Activated CD4-positive, alpha-beta T cell treated with anti-CD3 and anti-CD28 coated beads for 48 hours (primary cell): ENCODE results near the gene PARP1.

ENCODE experiments used
- DNase-seq: peaks from one replicate; pipeline ENCODE4 v3.0.0-alpha.2; 2020

Gene PARP1

DNA sequence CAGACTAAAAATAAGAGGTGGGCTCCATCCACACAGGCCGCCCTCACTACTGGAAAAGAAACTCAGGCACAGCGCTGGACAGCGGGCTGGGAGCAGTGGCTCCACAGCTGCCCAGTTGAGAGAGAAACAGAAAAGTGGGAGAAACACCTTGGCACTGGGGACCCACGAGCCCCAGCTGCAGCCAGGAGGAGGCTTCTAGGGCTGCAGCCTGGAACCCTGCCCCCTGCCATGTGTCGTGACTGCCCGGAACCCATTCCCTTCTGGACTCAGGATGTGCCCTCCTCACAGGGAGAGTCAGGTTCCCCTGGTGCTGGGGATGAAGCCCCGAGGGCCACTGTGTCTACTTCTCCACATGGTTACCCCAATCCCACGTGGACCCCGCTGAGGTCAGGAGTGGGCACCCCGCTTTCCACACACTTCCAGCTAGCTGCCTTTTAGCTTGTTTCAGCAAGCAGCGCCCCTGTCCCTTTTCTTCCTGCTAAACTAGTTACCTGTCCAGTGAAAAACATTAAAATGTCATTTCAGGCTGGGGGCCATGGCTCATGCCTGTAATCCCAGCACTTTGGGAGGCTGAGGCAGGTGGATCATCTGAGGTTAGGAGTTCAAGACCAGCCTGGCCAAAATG is 35.9 kb downstream of the PARP1 start:
- DNase-seq: no peak

DNA sequence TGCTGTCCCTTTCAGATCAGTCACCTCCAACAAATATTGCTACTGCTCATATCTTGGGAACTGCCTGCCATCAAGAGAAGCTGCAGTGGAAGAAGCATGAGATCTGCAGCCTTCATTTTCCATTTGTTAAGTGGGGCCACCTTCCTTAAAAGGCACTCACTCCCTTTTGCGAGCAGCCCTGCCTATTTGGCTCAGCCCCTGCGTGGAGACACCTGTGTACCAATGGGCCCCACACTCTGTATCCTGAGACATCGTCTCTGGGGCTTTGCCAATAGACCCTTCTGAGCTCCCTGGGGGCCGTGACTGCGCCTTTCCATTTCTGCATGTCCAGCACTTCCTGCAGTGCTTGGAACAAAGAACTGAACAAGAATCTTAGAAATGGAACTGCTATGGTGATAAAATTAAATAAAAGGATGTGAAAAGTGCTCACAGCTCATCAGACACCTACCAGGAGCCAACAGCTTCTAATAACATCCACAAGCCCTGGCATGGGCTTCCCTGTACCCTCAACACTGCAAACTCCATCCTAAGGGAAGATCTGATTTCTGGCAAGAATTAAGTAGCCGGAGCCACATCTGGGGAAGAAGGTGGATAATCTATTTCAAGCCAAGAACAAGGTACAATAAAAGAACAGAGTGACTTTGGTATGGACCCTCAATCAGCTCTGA is 36.7 kb downstream of the PARP1 start:
- DNase-seq: no peak

DNA sequence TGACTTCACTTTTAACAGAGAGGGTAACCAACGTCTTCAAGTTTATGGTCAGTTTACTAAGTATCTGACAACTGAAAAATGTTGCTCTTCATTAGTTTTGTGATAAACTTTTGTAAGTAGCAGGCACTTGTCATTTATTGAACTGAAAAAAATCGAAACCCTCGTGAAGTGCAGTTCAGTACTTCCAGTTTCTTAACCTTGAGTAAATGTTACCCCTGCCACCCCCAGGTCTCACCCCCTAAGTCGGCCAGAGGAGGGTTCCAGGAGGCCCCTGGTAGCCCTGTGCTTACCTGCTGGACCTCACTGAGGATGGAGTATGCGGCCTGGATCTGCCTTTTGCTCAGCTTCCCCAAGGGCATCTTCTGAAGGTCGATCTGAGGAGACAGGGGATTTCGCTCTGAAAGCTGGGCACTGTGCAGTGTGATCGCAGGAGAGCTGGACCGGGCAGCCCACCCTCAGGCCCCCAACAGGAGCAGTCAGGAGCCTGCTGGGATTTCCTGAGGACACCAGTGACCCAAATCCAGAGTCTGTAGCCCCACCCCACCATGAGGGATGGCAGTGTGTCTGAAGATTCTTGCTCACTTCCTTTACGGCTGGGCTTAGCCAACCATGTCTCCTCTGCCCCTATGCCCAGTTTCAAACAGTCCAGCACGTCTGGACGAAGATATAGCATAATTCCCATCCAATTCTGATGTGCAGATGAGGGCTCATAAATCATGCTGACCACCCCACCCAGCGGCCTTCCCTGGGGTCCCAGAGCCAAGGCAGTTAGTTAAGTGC is 37.6 kb downstream of the PARP1 start:
- no peak for DNase-seq

DNA sequence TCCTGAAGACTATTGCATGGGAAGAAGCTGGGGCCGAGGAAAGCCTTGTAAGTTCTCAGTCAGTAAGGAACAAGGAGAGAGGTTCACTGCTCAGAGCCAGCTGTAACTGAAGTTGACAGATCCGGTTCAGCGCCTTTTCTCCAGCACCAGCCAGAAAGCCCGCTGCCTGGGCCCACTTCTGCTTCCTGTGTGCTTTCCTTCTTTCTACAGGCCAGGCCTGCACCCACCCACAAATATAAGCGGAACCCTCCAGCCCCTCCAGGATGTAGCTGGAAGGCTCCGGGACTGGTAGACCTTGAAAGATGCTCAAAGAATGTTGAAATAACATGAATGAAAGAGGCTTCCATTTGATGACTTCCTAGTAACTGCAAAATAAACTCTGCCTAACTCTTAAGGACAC is 38.8 kb downstream of the PARP1 start:
- no peak for DNase-seq

DNA sequence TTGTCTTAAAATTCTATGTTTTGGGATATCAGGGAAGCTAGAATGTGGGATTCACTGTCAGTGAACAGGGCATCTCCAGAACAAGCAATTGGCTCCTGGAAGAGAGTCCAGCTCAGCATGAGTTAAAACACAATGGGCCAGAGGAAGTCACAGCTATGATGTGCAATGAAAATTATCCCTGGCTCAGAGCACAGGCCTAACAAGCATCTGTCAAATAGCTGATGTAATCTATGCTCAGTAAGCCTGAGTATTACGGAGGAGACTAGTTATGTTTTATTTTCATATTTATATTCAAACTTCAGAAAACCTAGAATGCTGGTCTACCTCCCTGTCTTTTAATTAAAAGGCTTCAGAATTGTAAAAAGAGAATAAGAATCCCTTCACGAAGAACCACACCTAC is 41.6 kb downstream of the PARP1 start:
- DNase-seq: no peak

DNA sequence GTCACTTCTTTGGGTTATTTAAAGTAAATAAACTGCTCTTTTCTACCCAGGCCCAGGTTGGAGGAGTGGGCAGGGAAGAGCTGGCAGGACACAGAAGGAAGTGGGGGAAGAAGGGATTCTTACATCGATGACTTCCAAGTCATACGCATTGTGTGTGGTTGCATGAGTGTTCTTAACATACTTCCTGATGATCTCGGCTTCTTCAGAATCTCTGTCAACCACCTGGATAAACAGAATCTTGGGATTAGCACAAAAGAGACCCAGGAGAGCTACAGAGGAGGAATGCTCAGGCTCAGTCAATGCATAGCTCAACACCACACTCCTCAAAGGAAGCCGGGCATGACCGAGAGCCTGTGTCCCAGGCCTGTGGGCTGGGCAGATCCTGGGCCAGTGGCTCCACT is 42.1 kb downstream of the PARP1 start:
- no peak for DNase-seq

DNA sequence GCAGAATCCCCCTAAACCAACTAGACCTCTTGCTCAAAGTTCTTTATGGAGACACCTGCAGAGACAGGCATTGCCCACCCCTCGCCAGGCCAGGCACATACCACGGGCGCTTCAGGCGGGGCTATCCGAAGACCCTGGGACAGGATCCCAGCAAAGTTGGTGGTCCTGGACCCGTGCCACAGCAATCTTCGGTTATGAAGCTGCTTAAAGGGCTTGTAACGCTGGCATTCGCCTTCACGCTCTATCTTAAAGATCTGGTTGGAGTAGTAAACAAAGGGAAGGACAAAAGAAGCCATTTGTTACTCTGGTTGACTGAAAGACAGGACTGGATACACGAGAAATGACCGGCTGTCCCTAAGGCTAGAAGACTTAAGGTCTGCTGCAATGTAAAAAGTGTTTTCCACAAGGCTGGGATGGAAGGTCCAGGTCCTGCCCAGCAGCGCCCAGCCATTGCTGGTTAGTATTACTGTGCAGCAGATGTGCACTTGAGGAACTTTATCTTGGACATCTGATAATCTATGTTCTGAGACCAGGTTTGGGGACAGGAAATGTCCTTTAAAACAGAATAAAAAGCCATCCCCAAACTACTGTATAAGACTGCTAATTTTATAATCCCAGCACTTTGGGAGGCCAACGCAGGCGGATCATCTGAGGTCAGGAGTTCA is 42.9 kb downstream of the PARP1 start:
- DNase-seq: no peak

DNA sequence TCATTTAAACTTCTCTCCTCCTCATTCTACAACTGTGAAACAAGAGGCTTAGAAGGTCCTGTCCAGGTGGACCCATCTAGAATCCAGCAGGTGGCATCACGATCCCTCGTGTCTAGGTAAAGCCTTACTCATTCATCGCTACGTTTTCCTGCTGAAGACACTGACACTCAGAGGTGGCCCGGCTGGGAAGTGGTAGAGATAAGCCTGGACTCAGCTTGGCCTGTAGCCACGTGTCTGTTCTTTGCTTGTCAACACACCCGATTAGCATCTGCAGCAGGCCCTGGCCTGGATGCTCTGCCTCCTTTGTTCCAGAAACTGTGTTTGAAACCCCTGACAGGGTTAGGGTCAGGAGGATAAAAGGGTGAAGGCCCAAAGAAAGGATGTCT is 43.4 kb downstream of the PARP1 start:
- DNase-seq: no peak

DNA sequence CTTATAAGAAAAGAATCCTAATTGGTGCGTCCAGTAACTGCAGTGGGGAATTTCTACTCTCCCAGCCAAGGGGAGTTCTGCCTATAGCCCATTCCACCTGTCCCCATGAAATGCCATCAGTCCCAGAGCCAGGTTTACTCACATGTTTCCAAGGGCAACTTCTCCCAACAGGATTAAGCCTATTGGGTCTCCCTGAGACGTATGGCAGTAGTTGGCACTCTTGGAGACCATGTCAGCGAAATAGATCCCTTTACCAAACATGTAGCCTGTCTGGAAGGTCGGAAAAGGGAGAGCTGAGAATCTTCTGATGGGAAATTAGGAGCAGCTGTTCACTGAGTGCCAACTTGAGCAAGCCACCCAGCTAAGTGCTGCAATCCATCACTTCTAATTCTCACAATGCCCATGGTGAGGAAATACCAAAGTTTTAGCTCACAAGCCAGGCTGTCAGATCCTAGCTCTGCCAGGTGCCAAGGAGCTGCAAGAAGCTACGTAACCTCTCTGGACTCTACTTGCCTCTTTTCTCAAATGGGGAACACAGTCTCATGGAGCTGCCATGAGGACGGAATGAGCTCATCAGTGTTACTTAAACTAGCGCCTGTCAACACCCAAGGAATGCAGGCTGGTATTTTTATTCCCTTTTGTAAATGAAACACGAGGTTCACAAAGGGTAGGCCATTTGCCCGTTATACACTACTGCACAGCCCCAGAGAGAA is 43.9 kb downstream of the PARP1 start:
- no peak for DNase-seq

DNA sequence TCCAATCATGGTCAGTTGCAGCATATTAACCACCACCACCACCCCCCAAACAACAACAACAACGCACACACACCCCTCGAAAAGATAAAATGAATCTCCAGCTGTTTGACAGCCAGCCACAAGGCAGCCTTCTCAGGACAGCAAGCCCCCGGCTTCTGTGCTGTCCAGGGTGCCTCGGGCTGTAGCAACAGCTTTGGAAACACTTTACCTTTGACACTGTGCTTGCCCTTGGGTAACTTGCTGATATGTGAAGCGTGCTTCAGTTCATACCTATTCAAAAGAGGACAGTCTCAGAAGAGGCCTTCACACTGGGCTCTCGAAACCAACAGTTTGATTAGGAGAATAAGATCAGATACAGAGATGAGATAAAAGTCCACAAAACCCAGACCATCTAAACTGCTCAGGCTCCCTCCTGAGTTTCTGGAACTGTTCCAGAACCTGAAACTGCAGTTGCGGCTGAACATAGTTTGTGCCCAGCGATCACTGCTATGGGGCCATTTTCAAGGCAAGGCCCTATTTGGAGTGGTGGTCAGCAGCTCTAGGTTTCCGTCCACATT is 44.9 kb downstream of the PARP1 start:
- DNase-seq: no peak

DNA sequence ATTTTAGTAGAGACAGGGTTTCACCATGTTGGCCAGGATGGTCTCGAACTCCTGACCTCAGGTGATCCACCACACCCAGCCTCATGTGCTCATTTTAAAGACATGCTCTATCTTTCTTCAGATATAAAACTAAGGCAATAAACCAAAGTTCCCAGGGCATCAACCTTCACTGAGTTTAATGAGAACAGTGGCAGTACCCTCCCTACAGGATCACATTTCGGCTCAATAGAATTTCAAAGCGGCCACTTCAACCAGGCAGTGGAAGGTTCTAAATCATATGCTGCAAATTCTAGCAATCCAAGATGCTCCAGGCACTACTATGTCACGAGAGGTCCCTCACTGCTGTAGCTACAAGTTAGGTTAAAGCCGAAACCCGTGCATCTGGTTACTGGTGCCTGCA is 45.5 kb downstream of the PARP1 start:
- DNase-seq: no peak

DNA sequence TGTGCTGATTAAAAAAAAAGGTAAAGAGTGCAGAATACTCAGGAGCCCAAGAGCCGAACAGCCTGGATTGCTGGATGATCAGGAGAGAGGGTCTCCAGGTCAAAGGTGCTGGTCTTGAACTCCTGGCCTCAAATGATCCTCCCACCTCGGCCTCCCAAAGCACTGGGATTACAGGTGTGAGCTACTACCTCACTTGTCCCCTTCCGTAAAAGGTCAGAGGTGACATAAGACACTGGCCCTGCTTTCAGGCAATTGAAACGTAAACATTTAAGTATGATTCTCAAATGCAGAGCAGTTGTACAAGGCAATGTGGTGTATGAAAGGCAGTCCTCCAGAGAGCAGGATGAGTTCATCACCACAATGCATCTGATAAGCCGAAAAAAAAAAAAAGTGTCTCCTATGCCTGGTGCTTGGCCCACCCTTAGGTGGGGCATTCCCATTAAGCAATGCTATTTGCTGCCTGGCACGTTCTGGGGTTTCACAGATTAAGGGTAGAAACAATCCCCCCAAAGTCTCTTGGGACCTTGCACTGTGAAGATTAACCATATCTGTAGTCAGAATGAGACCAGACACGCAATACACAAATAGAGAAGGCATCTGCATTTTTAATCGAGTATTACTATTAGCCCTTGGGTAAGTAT is 47.7 kb downstream of the PARP1 start:
- DNase-seq: no peak

DNA sequence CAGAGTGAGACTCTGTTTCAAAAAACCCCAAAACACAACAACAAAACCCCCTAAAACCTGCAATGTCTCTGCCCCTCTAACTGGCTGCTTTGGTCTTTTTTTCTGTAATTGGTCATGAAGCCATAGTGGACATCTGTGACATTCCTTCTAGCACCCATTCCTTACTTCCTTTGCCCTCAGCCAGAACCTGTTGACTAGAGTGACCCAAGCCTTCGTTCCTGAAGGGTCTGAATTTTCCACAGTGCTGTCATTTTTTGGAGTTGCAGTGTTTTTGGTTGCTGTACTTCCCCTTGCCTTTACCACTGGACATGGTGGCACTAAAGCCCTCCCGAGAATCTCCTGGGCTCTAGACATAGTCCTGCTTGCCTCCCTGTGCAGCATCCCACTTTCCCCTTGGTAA is 50.5 kb downstream of the PARP1 start:
- no peak for DNase-seq

DNA sequence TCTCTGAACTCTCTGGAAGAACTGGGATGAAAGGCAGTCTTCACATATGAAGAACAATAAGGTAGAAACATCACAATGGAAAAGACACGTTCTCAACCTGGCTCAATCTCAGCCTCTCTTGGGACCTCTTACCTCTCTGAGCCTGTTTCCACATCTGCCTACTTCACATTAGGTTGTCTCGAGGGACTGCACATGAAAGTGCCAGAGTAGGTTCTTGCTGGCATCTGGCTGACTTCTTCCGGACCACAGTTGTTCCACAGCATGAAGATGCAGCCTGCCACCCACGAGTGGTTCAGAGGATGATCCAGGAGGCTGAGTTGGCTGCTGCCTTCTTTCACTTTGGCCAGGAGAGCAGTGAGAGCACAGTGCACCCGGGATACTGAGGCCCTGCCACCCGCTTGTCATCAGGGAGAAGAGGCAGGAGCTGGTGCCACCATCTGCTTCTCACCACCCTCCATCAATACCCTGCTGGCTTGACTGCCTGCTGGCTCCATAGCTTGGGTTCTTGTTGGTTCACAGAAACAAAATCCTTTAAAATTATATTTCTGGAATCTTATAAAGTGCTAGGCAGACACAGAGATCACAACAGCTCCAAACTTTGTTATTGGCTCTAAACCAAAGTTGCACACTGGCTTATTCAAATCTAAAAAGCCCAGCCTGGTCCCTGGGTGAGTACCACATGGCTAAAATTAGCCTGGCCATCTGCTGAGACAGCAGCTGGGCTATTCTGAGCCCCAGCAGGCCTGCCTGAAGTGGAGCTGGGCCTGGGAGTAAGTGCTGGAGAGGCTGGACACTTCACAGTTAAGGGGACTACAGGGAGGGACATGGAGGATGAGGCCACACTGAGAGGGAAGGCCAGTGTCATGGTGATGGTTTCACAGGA is 52.0 kb downstream of the PARP1 start:
- DNase-seq: no peak

DNA sequence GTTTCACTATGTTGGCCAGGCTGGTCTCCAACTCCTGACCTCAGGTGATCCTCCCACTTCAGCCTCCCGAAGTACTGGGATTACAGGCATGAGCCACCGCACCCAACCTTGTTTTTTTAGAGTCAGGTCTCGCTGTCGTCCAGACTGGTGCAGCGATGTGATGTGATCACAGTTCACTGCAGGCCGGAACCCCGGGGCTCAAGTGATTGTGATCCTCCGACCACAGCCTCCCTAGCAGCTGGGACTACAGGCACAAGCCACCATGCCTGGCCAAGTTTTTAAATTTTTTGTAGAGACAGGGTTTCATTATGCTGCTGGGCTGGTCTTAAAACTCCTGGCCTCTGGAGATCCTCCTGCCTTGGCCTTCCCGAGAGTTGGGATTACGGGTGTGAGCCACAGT is 52.9 kb downstream of the PARP1 start:
- no peak for DNase-seq

DNA sequence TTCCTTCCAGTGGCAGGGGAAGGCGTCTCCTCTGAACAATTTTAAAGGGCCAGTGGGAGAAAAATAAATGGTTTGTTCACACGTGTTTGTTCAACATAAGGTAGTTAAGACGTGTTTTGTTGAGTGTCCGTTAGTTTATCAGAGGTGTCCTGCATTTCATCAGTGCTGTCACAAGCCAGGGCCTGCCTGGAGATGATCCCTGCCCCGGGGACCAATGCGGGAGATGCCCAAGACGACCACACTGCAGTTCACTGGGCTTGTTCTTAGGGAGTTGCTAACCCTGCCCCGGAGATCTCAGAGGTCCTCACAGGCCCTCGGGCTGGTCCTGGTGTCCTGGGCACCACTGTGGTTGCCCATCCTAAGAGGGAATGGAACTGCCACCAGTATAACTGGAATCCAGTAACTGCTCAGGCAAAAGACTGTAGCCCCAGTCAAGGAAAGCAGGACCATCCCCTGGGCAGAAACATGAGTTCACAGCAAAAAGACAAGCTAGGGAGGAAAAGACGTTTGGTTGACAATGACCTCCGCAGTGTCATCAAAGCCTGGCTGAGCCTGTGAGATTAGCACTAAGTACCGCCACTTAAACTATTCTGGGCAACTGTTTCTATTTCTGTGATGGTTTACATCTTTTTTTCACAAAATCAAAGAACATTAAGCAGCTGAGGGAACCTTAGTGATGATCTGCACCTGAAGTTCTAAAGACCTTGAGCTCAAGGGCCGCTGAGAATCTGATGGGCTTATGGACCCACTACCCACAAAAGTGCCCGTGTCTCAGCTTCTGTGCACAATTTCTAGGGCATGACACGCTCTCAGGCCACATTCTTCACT is 54.0 kb downstream of the PARP1 start:
- no peak for DNase-seq

DNA sequence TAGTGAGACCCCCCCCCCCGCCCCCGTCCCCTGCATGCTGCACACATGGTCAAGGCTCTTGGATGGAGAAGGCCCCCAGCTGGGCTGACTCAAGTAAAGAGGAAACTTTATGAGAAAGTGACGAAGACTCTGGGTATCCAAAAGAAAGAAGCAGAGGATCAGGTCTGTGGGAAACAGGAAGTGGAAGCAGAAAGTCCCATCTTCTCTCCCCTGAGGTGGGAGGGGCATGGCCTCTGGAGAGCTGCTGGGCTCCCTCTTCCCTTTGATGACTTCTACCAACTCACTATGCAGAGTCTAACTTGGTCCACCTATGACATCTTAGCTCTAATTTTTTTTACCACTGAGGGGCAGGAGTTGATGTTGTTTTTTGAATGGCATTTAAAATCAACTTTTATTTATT is 56.2 kb downstream of the PARP1 start:
- no peak for DNase-seq

DNA sequence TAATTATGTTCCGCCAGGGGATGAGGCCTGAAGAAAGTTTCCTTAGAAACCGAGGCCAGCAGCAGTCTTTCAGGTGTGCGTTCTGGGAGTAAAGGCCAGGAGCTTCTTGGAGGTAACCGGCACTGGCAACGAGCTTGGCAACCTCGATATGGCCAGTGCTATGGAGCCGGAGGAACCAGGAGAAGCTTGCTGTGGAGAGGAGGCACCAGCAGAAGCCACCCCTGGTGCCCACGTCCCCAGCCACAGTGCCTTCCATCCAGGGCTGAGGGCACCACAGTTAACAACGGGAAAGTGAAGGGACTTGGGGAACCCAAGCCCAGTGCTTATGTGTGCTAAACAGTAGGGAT is 57.4 kb downstream of the PARP1 start:
- DNase-seq: no peak

DNA sequence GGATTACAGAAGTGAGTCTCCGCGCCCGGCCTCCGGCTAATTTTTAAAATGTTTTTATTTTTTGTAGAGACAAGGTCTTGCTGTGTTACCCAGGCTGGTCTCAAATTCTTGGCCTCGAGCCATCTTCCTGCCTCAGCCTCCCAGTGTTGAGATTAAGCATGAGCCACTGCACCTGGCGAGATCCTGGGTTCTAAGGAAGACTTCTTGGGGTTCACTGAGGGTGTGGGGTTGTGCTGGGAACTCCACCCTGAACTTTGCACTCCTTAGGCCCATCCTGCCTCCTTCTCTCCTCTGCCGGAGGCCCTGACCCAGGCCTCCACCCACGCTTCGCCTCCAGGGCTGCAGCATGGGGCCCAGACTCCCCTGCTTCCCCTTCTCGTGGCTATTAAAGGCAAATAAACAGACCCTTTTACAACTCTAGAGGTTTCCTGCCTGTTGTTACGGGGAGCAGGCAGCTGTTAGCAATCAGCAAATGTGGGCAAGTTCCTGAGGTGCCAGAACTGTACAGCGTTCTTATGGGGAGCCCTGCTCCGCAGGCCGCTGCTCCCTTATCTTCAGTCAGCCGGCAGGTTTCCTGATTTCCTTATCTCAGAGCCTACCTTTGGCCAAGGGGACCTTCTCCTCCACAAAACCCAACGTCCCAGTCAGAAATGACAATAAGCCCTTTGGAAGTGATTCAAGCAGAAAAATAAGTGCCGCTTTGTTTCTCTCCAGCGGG is 57.9 kb downstream of the PARP1 start:
- no peak for DNase-seq

DNA sequence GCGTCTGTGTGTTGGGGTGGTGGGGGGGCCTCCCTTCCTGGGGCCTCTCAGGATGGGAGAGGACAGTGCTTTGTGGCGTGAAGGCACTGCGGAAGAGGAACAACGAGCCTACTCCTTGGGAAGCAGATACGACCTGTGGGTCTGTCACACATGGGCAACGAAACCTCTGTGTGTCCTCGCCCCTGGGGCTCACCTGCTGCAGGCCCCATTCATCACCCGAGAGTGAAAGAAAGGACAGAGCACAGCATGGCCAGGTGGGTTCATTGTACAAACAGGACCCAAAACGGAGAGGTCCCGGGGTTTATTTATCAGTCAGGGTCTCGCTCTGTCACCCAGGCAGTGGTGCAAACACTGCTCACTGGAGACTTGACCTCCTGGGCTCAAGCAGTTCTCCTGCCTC is 58.8 kb downstream of the PARP1 start:
- DNase-seq: no peak
